K562 (cell line): ENCODE results near the gene ZNF343. TPM values are rescaled to one million over a fixed set of nuclear protein-coding genes. Genes with fewer than 3 reads are reported as not detected.

ENCODE experiments used
- ATAC-seq: fragments of 200-7000 bp; cut with Tn5 transposase; 3 replicates; pipeline ENCODE4 v1.9.1; 2020; ENCODE audit warnings: moderate library complexity
- BruUV-seq: library from RNA; stranded (reverse); fragments of 400-500 nt; replicated peaks from 2 replicates; lab custom pipeline; 2021; lab: Mats Ljungman, UMichigan
- CTCF ChIA-PET: fragments of 300-600 bp; formaldehyde crosslinking; extraction: SDS; loops from one replicate; lab custom pipeline; 2021; ENCODE audit warnings: low intra/inter-chr PET ratio; lab: Yijun Ruan, JAX
- POLR2A ChIA-PET: fragments of 300-600, 350-650 bp; sonication (Branson Sonifier 250); formaldehyde crosslinking; extraction: SDS; loops from one replicate; lab custom pipeline; 2021; ENCODE audit warnings: antibody characterized with exemption, inconsistent platforms; lab: Yijun Ruan, JAX
- DNase-seq, 4 experiments: peaks; one replicate each; pipeline versions ENCODE4 v3.0.0 to v3.0.0-alpha.2; 2011 to 2018; ENCODE audit warnings: low spot score in 3 of 4, mixed read lengths in 3 of 4; ENCODE audit errors: extremely low read depth in 1 of 4
- FAIRE-seq: peaks from 2 replicates; lab custom pipeline; 2011; peaks lifted over from hg19 to GRCh38; lab: Jason Lieb, UNC
- H2AFZ ChIP-seq: 2 replicates; pipeline ENCODE4 v1.6.0; 2011; ENCODE audit warnings: low read depth, low read length, control low read depth, inconsistent platforms
- H3K27ac ChIP-seq: fragments of 200-600 bp; 3 replicates; pipeline ENCODE4 v1.8.0; 2011; ENCODE audit warnings: low read depth, mild to moderate bottlenecking, control low read depth, inconsistent platforms, low read length, moderate library complexity, mixed read lengths; ENCODE audit errors: extremely low read depth
- H3K27me3 ChIP-seq, 2 experiments: fragments of 300-600 bp in 1 of 2; 2 replicates in 1 of 2; 3 replicates in 1 of 2; pipeline versions ENCODE4 v1.6.0 to v1.8.0; 2011; ENCODE audit warnings: inconsistent platforms in 2 of 2, low read length in 2 of 2, mild to moderate bottlenecking in 1 of 2, mixed read lengths in 1 of 2, moderate library complexity in 1 of 2; ENCODE audit not compliant: control insufficient read depth in 2 of 2, insufficient read depth in 2 of 2
- H3K36me3 ChIP-seq: fragments of 300-600 bp; 3 replicates; pipeline ENCODE4 v1.8.0; 2011; ENCODE audit warnings: mild to moderate bottlenecking, low read length, inconsistent platforms; ENCODE audit not compliant: control insufficient read depth, insufficient read depth
- H3K4me1 ChIP-seq, 2 experiments: fragments of 200-600 bp in 1 of 2; replicated peaks in 1 of 2; 2 replicates in 1 of 2; 3 replicates in 1 of 2; pipeline versions ENCODE4 v1.5.1 to v1.8.0; 2011; ENCODE audit warnings: inconsistent platforms in 2 of 2, low read length in 2 of 2, mild to moderate bottlenecking in 1 of 2, mixed read lengths in 1 of 2, moderate library complexity in 1 of 2; ENCODE audit not compliant: control insufficient read depth in 2 of 2, insufficient read depth in 2 of 2
- H3K4me2 ChIP-seq: 2 replicates; pipeline ENCODE4 v1.6.1; 2011; ENCODE audit warnings: low read length, control low read depth, inconsistent platforms, mixed read lengths; ENCODE audit not compliant: insufficient read depth
- H3K4me3 ChIP-seq: fragments of 200-600 bp; sonication (generic), shearing (Covaris generic); 2 replicates; pipeline ENCODE4 v1.5.1; 2016; ENCODE audit warnings: control low read depth, inconsistent platforms
- H3K79me2 ChIP-seq: fragments of 200-600 bp; 3 replicates; pipeline ENCODE4 v1.8.0; 2011; ENCODE audit warnings: low read length, inconsistent platforms; ENCODE audit not compliant: control insufficient read depth, insufficient read depth
- H3K9ac ChIP-seq, 2 experiments: 2 replicates each; pipeline versions ENCODE4 v1.6.0 to v1.6.1; 2011; ENCODE audit warnings: low read depth in 2 of 2, low read length in 2 of 2, control low read depth in 1 of 2, inconsistent platforms in 1 of 2, mild to moderate bottlenecking in 1 of 2, mixed read lengths in 1 of 2; ENCODE audit not compliant: insufficient read depth in 1 of 2
- H3K9me1 ChIP-seq: one replicate; pipeline ENCODE4 v1.6.0; 2011; ENCODE audit warnings: inconsistent platforms, mild to moderate bottlenecking, low read length, moderate library complexity; ENCODE audit not compliant: control insufficient read depth, insufficient read depth
- H3K9me3 ChIP-seq: replicated peaks from 2 replicates; pipeline ENCODE4 v1.5.1; 2011; ENCODE audit warnings: low read depth, low read length, inconsistent platforms; ENCODE audit not compliant: control insufficient read depth, insufficient read depth
- H4K20me1 ChIP-seq: replicated peaks from 2 replicates; pipeline ENCODE4 v1.6.1; 2011; ENCODE audit warnings: low read length, inconsistent platforms, mixed read lengths; ENCODE audit not compliant: control insufficient read depth, insufficient read depth
- EP300 ChIP-seq: IDR thresholded peaks from 2 replicates; pipeline ENCODE4 v1.6.1; 2012; ENCODE audit warnings: low read length, improper control_type of control experiment
- ESRRB ChIP-seq: fragments of 250-450 bp; sonication (Bioruptor Pico); IDR thresholded peaks from 2 replicates; pipeline ENCODE4 v1.5.0; 2020; ENCODE audit warnings: mild to moderate bottlenecking, moderate library complexity, borderline replicate concordance
- FOS ChIP-seq: IDR thresholded peaks from 3 replicates; pipeline ENCODE4 v1.6.1; 2011; ENCODE audit not compliant: insufficient read length; ENCODE audit errors: extremely low read depth
- RBM25 ChIP-seq: fragments of 200-400 bp; formaldehyde crosslinking; IDR thresholded peaks from 2 replicates; pipeline ENCODE4 v1.6.1; 2018; ENCODE audit warnings: low read length, low read depth, moderate library complexity; ENCODE audit not compliant: severe bottlenecking
- SMARCB1 ChIP-seq: IDR thresholded peaks from 2 replicates; pipeline ENCODE4 v1.6.1; 2011; ENCODE audit warnings: improper control_type of control experiment, low read depth; ENCODE audit not compliant: insufficient read length
- U2AF1 ChIP-seq: fragments of 200-400 bp; formaldehyde crosslinking; optimal IDR thresholded peaks from 2 replicates; pipeline ENCODE3; 2017; ENCODE audit warnings: mild to moderate bottlenecking, low read depth, low read length, moderate library complexity
- ZBTB8A ChIP-seq: fragments of 450-650 bp; IDR thresholded peaks from 2 replicates; pipeline ENCODE4 v1.6.1; 2018; ENCODE audit warnings: mild to moderate bottlenecking, moderate library complexity; ENCODE audit not compliant: partially characterized antibody
- ZNF609 ChIP-seq: sonication (generic); formaldehyde crosslinking; IDR thresholded peaks from 2 replicates; pipeline ENCODE4 v1.8.1; 2023; ENCODE audit warnings: missing genetic modification reagents, mild to moderate bottlenecking, borderline replicate concordance
- WGBS: fragments of 100-300 bp; shearing (Covaris generic); methylation state at CpG from one replicate; pipeline ENCODE4 v1.1.6; 2016; ENCODE audit warnings: low coverage, mixed read lengths; ENCODE audit not compliant: insufficient coverage; ENCODE audit errors: missing lambda C conversion rate; 5-methylcytosine and 5-hydroxymethylcytosine counted together
- in situ Hi-C: fragments of 300-500 bp; cut with MboI; formaldehyde crosslinking; loops from 4 replicates; pipeline ENCODE4 v1.15.0; 2018; ENCODE audit warnings: inconsistent platforms, mixed read lengths
- intact Hi-C: fragments of 100-400 bp; cut with micrococcal nuclease; formaldehyde crosslinking; loops from 2 replicates; pipeline ENCODE4 v1.14.2; 2022
- polyA plus RNA-seq, 8 experiments: library from polyadenylated mRNA; depleted of rRNA in 4 of 8; stranded (reverse) in 5 of 8; unstranded in 3 of 8; fragments of >200 nt; fragmentation: Nextera tagmentation in 2 of 8; fragmentation: Illumina TruSeq in 1 of 8; extraction: Ambion mirVana in 2 of 8; extraction: Trizol in 1 of 8; gene quantifications; 2 replicates each; pipeline versions ENCODE4 v1.2.1 to v1.2.3, GENCODE V29; 2011 to 2014; ENCODE audit warnings: inconsistent platforms in 1 of 8, missing spikeins in 1 of 8
- total RNA-seq, 7 experiments: library from RNA; depleted of rRNA in 6 of 7; stranded (reverse); fragments of >200 nt in 6 of 7; fragmentation: Illumina TruSeq in 2 of 7; extraction: Trizol in 2 of 7; gene quantifications; 2 replicates each; pipeline versions ENCODE4 v1.2.1 to v1.2.3, GENCODE V29; 2011 to 2021; ENCODE audit warnings: low replicate concordance in 1 of 7

Gene ZNF343
- total and polyA plus RNA-seq, 9 of the 15 experiments (the other 6 are each of a cell fraction or from before 2014, with no cell fraction given): 1.4 to 9.8 (median 6.4) TPM

- CTCF ChIA-PET: no interaction called here
- peak overlapping the region; percentile 98 for H3K4me3 ChIP-seq
- POLR2A ChIA-PET: interaction anchor here (0.6 to 2.8 kb wide), 16 partner anchors 8 to 312 kb away, joined by 3 to 23 read pairs (median 4); partner anchors contain the start of gene NOP56
- in situ Hi-C loops (loop anchor here (10.0 kb wide), 1 partner anchor 176 kb away; no protein-coding TSS in a partner anchor), intact Hi-C loops (loop anchor here (5.0 kb wide), 1 partner anchor 184 kb away; the partner anchor contains the start of gene NOP56)
- H4K20me1 ChIP-seq: peaks cover 35% of the 10 kb centered on the region
- WGBS: 30% methylated on average over 11 of the region's 11 CpGs
- TF ChIP-seq SMARCB1: no peak
- no peak for TF ChIP-seq EP300
- TF ChIP-seq FOS: no peak
- TF ChIP-seq ESRRB: no peak
- no peak for TF ChIP-seq ZBTB8A
- no peak for TF ChIP-seq ZNF609 (CRISPR knock-in tag)
- TF ChIP-seq RBM25: peak; percentile 35
- TF ChIP-seq U2AF1: no peak
- peaks cover 60% of the 10 kb centered on the region for H3K36me3 ChIP-seq
- H3K9ac ChIP-seq: peak overlapping the region; percentile 82 to 100; a peak in 3 of 4 replicates
- peaks cover 52% of the 10 kb centered on the region for H3K79me2 ChIP-seq
- H3K4me1 ChIP-seq: peaks cover 6 to 7% of the 10 kb centered on the region in 2 experiments; a peak in 4 of 5 replicates
- no peak overlapping the region for H2AFZ ChIP-seq
- 0 out of 3 replicates have a peak overlapping the region, but pooled peaks have one; percentile 6 for H3K27ac ChIP-seq
- peaks cover 6% of the 10 kb centered on the region for H3K9me1 ChIP-seq
- no peak for FAIRE-seq
- peak overlapping the region; percentile 97 for H3K4me2 ChIP-seq
- no peaks in the 10 kb centered on the region for H3K27me3 ChIP-seq
- BruUV-seq: no TSS peak
- no peaks in the 10 kb centered on the region for H3K9me3 ChIP-seq
- DNase-seq: no peak
- no peak for ATAC-seq
Measured at GRCh38 chr20:2468581-2469407, 39.9 kb downstream of the ZNF343 start.
